Measurements from ENCODE around the gene LDB2. TPM values are rescaled to one million over a fixed set of nuclear protein-coding genes. Genes with fewer than 3 reads are reported as not detected.

The LDB2 gene
- total and polyA plus RNA-seq, 2 experiments from 2014 or later, result 48.6 to 80.1 TPM

- TF ChIP-seq ZNF462 (CRISPR knock-in tag; IDR thresholded peaks at IDR 0.05), result no peak
- TF ChIP-seq NANOG (IDR thresholded peaks at IDR 0.05; ENCODE audit: borderline replicate concordance), result no peak
- no peak for TF ChIP-seq ZNF114 (CRISPR knock-in tag; IDR thresholded peaks at IDR 0.05)
- TF ChIP-seq CTCF (conservative IDR thresholded peaks at IDR 0.05; ENCODE audit: low read depth in 2 of 2), result no peak
- no peak for TF ChIP-seq REST (IDR thresholded peaks at IDR 0.05; ENCODE audit: unreplicated experiment)
- no peak for TF ChIP-seq POLR2AphosphoS5 (IDR thresholded peaks at IDR 0.05; ENCODE audit: low read depth)
- no peak for TF ChIP-seq EZH2phosphoT487 (IDR thresholded peaks at IDR 0.05; ENCODE audit: unreplicated experiment)
These were observed 245.6 kb downstream of the LDB2 start (continued) for GRCh38 chr4:16652732-16653305.
